Ishikawa (cell line): Measurements from ENCODE around the gene SAMD9.

Experiments
- CEBPB ChIP-seq: IDR thresholded peaks from 2 replicates; pipeline ENCODE4 v1.6.1; 2012
- CREB1 ChIP-seq: IDR thresholded peaks from 2 replicates; pipeline ENCODE4 v1.6.1; 2012; ENCODE audit warnings: low read depth
- EGR1 ChIP-seq: IDR thresholded peaks from 2 replicates; pipeline ENCODE4 v1.6.1; 2012
- EP300 ChIP-seq: IDR thresholded peaks from 2 replicates; pipeline ENCODE4 v1.6.1; 2012; ENCODE audit warnings: borderline replicate concordance
- FOXM1 ChIP-seq: IDR thresholded peaks from 2 replicates; pipeline ENCODE4 v1.6.1; 2012; ENCODE audit warnings: low read depth, borderline replicate concordance
- NFIC ChIP-seq: IDR thresholded peaks from 2 replicates; pipeline ENCODE4 v1.6.1; 2012
- RAD21 ChIP-seq: IDR thresholded peaks from 2 replicates; pipeline ENCODE4 v1.6.1; 2012; ENCODE audit warnings: low read depth
- TAF1 ChIP-seq: IDR thresholded peaks from 2 replicates; pipeline ENCODE4 v1.6.1; 2012; ENCODE audit warnings: low read depth, mild to moderate bottlenecking
- TCF12 ChIP-seq: IDR thresholded peaks from 2 replicates; pipeline ENCODE4 v1.6.1; 2012; ENCODE audit warnings: low read depth
- TEAD4 ChIP-seq: IDR thresholded peaks from 2 replicates; pipeline ENCODE4 v1.6.1; 2012
- USF1 ChIP-seq: IDR thresholded peaks from 2 replicates; pipeline ENCODE4 v1.6.1; 2012
- YY1 ChIP-seq: IDR thresholded peaks from 2 replicates; pipeline ENCODE4 v1.6.1; 2012; ENCODE audit warnings: low read depth
- ZBTB7A ChIP-seq: IDR thresholded peaks from 2 replicates; pipeline ENCODE4 v1.6.1; 2012; ENCODE audit warnings: low read depth
- TF ChIP-seq, protein P1 (sequence below): IDR thresholded peaks from 2 replicates; pipeline ENCODE4 v1.6.1; 2012
- TF ChIP-seq, protein P2 (sequence below): IDR thresholded peaks from 2 replicates; pipeline ENCODE4 v1.6.1; 2012; ENCODE audit warnings: low read depth, mild to moderate bottlenecking

The SAMD9 gene

GRCh38 chr7:93147363-93147762 is 29.6 kb upstream of the SAMD9 start:
- TF ChIP-seq EGR1: no peak
- no peak for TF ChIP-seq TCF12

- TF ChIP-seq TEAD4 (no peak), TAF1 (no peak), FOXM1 (no peak), RAD21 (no peak)
These were observed 28.8 kb upstream of the SAMD9 start for GRCh38 chr7:93146472-93147141.

DNA sequence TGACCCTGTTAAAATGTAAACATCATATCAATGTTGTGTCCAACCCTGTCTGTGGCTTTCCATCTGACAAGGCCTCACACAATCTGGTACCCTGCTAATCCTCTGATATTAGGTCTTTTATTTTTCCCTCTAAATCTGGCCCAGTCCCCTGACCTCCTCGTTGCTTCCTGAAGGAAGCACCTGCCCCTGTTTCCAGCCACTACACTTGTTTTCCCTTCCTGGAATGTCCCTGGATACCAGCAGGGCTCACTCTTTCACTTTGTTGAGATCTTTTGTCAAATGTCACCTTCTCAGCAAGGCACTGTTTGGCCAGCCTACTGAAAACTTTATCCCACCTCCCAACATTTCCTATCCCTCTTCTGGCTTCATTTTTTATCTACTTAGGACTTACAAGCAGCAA is 28.3 kb upstream of the SAMD9 start:
- TF ChIP-seq EGR1: no peak
- TF ChIP-seq, protein P1, sequence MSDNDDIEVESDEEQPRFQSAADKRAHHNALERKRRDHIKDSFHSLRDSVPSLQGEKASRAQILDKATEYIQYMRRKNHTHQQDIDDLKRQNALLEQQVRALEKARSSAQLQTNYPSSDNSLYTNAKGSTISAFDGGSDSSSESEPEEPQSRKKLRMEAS: no peak
- TF ChIP-seq EP300: no peak
- TF ChIP-seq YY1: no peak
- TF ChIP-seq RAD21: no peak
- no peak for TF ChIP-seq TEAD4
- TF ChIP-seq, protein P2, sequence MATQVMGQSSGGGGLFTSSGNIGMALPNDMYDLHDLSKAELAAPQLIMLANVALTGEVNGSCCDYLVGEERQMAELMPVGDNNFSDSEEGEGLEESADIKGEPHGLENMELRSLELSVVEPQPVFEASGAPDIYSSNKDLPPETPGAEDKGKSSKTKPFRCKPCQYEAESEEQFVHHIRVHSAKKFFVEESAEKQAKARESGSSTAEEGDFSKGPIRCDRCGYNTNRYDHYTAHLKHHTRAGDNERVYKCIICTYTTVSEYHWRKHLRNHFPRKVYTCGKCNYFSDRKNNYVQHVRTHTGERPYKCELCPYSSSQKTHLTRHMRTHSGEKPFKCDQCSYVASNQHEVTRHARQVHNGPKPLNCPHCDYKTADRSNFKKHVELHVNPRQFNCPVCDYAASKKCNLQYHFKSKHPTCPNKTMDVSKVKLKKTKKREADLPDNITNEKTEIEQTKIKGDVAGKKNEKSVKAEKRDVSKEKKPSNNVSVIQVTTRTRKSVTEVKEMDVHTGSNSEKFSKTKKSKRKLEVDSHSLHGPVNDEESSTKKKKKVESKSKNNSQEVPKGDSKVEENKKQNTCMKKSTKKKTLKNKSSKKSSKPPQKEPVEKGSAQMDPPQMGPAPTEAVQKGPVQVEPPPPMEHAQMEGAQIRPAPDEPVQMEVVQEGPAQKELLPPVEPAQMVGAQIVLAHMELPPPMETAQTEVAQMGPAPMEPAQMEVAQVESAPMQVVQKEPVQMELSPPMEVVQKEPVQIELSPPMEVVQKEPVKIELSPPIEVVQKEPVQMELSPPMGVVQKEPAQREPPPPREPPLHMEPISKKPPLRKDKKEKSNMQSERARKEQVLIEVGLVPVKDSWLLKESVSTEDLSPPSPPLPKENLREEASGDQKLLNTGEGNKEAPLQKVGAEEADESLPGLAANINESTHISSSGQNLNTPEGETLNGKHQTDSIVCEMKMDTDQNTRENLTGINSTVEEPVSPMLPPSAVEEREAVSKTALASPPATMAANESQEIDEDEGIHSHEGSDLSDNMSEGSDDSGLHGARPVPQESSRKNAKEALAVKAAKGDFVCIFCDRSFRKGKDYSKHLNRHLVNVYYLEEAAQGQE: no peak
- no peak for TF ChIP-seq CEBPB

- TF ChIP-seq FOXM1: no peak
- TF ChIP-seq TCF12: no peak
- no peak for TF ChIP-seq YY1
- TF ChIP-seq, protein P2: no peak
- TF ChIP-seq EP300: no peak
- no peak for TF ChIP-seq ZBTB7A
- no peak for TF ChIP-seq NFIC
- TF ChIP-seq, protein P1: no peak
- TF ChIP-seq CEBPB: no peak
- no peak for TF ChIP-seq USF1
- no peak for TF ChIP-seq CREB1
- no peak for TF ChIP-seq TAF1
- TF ChIP-seq EGR1: no peak
- TF ChIP-seq TEAD4: no peak
- no peak for TF ChIP-seq RAD21
These were observed 27.6 kb upstream of the SAMD9 start for GRCh38 chr7:93145354-93145753.

- TF ChIP-seq CREB1: no peak
- TF ChIP-seq, protein P1: no peak
- TF ChIP-seq FOXM1: no peak
- no peak for TF ChIP-seq EGR1
These were observed 24.3 kb upstream of the SAMD9 start for GRCh38 chr7:93142127-93142526.

DNA sequence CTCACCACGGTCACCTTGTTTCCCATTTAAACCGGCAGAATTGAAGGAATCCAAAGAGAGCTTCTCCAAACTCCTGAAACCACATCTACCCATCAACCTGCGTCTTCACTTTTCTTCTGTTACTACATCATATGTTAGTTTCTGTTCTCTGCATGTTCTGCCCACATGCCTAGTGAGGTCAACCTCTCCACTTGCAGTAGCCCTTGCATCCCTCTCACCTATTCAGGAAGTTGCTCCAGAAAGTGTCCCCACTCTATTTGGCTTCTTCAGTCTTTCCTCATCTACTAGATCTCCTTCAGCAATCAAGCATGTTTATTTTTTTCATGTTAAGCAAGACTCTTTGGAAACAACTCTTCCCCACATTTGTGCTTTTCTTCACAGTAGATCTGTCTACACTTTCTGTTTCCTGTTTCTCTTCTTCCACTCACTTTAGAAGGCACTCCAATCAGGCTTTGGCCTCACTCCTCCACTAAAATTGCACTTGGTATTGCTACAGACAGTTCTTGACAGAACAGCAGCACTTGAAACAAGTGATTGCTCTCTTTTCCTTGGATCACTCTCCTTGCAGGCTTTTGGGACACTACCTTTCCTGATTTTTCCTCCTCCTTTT is 22.9 kb upstream of the SAMD9 start:
- TF ChIP-seq EGR1: no peak
- no peak for TF ChIP-seq CREB1
- no peak for TF ChIP-seq TAF1
- TF ChIP-seq, protein P1: no peak
- TF ChIP-seq, protein P2: no peak
- no peak for TF ChIP-seq TCF12
- TF ChIP-seq NFIC: no peak
- no peak for TF ChIP-seq EP300
- TF ChIP-seq ZBTB7A: no peak
- TF ChIP-seq USF1: no peak
- TF ChIP-seq TEAD4: no peak
